Measurements from ENCODE around the gene ANKRD55.
"Not testable (repeated sequence)": the region's sequence is repeated elsewhere in the genome, so short reads cannot be mapped to it uniquely, and the experiment has no call there.

The ANKRD55 gene

DNA sequence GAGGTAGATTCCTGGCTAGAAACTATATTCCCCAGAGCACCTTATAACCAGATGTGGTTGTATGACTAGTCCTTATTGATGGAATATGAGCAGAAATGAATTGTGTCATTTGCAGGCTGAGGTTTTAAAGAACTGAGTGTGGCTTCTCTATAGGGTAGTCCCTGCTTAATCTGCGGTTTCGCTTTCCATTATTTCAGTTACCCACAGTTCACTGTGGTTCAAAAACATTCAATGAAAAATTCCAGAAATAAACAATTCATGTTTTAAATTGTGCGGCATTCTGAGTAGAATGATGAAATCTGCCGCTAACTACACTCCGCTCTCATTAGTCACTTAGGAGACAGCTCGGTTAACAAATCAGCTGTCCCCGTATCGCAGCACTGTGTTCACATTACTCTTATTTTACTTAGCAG lies 65.1 kb downstream of the ANKRD55 start:
- no peak for DNase-seq (ENCODE audit: low read depth in 2 of 2)

DNA sequence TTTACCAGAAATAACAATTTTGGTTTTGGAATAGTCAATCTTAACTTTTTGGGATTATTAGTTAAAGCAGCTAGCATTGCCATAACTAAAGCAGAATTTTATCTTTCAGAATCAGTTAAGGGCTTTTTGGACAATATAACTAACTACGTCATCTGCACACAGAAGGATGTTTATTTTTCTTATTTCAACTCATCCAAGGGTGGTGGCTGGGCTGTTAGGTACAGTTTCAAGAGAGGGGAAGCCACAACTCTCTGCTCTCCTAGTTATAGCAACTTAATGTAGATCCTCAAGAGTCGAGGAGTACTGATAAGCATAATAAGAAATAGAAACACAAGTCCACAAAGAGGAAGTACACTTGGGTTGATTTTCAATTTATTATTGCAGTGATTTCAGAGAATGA lies 65.6 kb downstream of the ANKRD55 start:
- DNase-seq (ENCODE audit: low read depth in 2 of 2): no peak

DNA sequence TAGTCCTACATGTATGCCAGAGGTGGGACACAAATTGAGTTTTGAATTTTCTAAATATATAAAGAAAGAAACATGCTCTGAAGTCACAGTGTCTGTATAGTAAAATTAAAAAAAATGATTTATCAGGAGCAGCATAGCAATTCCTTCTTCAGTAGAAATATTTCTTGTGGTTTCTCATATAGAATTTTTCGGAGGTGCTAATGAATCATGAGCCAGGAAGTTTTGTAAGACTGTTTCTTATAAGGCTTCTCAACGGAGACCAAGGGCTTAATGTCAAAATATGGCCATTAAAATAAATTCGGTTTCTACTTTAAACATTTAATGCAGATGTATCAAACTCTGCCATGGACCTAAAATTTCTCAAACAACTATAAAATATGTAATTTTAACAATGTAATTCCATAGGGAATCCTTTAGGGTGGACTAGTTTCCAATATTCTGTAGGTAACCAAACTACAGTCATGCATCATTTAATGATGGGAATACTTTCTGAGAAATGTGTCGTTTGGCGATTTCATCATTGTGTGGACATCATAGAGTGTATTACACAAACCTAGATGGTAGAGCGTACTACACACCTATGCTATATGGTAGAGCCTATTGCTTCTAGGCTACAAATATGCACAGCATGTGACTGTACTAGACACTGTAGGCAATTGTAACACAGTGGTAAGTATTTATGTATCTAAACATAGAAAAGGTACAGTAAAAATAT lies 66.3 kb downstream of the ANKRD55 start:
- no peak for DNase-seq (ENCODE audit: low read depth in 2 of 2)

DNA sequence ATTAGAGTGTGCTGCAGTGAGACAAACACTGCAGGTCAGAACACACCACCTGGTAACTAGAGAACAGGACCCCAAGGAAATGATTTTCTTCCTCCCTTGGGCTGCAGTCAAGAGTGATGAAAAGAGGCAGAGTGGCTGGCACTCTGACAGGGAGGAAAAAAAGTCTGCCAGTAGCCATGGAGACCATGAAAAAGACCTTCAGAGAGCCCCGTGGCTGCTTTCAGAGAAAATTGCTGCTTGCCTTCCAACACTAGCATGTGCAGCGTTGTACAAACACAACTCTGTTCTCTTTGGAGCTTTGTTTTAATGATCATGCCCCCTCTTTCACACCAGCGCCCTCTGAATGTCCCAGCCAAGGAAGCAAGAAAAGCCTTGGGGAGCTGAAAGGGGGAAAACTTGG lies 68.8 kb downstream of the ANKRD55 start:
- DNase-seq (ENCODE audit: low read depth in 2 of 2): no peak

DNA sequence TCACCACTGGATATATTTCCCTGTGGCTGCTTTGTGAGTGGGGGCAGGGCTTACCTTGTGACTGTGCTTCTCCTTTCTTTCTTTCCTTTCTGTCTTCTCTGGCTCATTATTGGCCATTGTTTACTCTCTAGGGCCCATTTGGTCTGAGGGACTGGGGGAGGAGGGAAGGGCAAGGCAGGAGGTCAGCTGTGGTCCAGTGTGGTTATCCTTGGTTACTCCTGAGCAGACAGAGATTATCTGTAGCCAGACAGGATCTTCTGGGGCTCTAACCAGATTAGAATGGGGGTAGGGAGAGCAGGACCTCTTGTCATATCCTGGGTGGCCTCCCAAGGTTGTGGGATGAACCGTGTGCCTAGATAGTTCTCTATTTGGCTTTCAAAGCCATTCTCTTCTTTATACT lies 71.2 kb downstream of the ANKRD55 start:
- DNase-seq (ENCODE audit: low read depth in 2 of 2): no peak

DNA sequence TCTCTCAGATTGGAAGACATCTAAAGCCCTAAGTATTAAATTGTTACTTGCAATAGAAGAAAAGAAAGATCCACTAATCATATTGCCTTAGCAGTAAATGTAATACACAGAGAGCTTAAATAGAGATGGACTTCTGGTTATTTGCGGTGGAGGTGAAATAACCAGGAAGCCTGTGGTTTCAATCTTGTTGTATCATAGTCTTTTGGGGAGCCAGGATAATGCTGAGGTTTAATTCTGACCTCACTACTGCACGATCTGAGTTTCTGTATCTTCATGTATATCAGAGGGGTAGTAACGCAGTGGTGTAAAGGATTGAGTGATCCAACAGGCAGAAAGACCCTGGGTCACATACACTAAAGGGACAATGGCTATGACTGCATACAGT lies 71.7 kb downstream of the ANKRD55 start:
- no peak for DNase-seq (ENCODE audit: low read depth in 2 of 2)

DNA sequence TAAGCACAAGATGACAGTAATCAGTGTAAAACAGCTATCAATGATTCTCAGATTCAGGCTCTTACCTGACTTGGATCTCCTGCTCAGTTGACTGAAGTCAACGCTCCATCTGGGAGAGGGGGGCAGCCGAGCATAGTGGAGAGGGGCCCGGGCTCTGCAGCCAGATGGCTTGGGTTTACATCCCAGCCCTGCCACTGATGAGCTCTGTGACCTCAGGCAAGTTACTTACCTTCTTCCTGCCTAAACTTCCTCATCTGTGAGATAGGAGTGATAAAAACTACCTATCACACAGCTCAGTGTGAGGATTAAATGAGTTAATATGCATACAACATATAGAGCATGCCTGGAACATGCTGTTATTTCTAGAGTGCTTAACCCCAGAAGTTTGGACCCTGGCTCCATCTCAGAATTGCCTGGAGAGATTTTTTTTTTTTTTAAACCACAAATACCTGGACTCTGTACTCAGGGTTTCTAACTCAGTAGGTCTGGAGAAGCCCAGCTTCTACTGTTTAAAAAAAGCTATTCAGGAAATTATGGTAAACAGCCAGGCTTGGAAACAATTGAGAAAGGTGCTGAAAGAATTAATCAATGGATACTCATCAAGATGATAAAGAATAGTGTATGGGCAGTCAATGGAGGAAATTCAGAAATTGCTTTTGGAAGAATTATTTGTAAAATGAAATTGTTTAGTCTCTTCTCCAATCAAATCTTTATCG lies 72.2 kb downstream of the ANKRD55 start:
- DNase-seq (ENCODE audit: low read depth in 2 of 2): no peak

DNA sequence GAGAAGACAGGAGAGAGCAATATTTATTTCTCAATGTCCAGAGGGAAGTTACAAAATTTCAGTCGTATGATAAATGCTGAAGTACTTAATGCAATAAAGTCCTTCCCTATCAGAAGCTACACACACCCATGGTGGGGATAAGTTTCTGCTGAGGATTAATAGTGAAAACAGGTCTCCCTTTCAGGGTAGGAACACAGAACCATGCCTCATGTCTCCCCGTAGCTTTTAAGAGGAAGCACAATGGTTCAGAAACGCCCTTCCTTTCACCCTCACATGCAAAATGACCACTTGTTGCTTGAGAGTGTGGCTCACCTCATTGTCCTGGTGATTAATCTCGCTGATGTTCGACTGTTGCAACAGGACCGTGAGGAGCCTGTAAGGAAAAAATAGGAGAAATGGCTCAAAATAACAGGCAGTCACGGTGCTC lies 73.6 kb downstream of the ANKRD55 start:
- no peak for DNase-seq (ENCODE audit: low read depth in 2 of 2)

DNA sequence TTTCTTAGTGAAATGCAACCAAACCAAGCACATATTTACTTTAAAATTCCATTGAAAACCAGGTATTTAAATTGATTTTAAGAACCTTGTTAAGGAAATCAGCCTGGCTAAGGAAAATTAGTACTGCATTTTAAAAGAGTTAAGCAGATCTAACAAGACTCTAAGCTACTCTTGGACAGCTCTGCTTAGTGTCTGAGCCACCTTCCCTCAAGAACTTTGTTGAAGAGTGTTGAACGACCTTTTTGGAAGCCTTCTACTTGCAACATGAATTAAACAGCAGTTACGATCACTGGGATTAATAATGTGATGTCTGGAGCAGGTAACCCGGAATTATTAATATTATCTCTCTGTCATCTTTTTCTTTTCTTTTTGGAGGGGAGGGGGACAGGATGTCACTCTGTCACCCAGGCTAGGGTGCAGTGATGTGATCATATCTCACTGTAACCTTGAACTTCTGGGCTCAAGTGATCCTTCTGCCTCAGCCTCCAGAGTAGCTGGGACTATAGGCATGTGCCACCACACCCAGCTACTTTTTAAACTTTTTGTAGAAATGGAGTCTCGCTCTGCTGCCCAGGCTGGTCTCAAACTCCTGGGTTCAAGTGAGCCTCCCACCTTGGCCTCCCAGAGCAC lies 74.7 kb downstream of the ANKRD55 start:
- DNase-seq (ENCODE audit: low read depth in 2 of 2): no peak

DNA sequence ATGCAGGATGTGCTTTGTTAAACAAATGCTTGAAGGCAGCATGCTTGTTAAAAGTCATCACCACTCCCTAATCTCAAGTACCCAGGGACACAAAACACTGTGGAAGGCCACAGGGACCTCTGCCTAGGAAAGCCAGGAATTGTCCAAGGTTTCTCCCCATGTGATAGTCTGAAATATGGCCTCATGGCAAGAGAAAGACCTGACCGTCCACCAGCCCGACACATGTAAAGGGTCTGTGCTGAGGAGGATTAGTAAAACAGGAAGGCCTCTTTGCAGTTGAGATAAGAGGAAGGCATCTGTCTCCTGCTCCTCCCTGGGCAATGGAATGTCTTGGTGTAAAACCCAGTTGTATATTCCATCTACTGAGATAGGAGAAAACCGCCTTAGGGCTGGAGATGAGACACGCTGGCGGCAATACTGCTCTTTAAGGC lies 75.9 kb downstream of the ANKRD55 start:
- DNase-seq (ENCODE audit: low read depth in 2 of 2): not testable (repeated sequence)

DNA sequence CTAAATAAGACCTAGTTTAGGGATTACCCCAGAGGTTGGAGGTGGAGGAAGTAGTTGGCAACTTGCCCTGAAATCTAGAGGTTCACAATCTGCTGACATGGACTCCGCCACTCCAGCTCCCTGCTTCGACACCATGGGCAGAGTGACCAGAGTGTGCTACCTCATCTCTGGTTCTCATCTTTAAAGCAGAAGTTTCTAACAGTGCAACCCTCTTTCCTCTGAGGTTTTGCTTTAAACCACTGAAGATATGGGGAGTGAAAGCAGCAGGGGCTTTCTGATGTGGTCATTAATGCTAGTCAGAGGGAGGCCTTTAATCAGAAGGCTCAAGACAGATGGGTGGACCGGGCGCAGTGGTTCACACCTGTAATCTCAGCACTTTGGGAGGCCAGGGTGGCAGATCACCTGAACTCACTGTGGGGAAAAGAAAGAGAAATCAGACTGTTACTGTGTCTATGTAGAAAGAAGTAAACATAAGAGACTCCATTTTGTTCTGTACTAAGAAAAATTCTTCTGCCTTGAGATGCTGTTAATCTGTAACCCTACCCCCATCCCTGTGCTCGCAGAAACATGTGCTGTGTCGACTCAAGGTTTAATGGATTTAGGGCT lies 76.4 kb downstream of the ANKRD55 start:
- not testable (repeated sequence) for DNase-seq (ENCODE audit: low read depth in 2 of 2)

DNA sequence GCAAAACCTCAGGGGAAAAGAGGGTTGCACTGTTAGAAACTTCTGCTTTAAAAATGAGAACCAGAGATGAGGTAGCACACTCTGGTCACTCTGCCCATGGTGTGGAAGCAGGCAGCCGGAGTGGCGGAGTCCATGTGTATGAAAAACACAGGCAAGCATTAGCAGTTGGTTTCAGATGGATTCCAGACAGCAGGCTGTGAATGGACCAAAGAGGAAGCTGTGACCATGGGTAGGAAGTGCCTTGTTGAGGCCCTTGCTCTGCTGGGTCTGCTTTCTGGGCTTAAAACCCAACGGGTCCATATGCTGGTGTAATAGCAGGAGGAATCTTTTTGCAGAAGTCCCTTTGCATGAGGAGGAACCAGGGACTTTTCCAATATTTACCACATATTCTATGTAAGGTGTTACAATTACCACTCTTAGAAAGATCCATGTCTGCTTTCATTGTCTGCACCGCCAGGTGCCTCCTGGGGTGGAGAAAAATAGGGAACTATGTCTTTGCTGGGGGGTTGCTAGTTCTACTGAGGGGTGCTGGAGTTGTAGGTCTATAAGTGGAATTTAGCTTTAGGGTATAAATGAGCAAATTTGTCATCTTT lies 77.0 kb downstream of the ANKRD55 start:
- DNase-seq (ENCODE audit: low read depth in 2 of 2): no peak

DNA sequence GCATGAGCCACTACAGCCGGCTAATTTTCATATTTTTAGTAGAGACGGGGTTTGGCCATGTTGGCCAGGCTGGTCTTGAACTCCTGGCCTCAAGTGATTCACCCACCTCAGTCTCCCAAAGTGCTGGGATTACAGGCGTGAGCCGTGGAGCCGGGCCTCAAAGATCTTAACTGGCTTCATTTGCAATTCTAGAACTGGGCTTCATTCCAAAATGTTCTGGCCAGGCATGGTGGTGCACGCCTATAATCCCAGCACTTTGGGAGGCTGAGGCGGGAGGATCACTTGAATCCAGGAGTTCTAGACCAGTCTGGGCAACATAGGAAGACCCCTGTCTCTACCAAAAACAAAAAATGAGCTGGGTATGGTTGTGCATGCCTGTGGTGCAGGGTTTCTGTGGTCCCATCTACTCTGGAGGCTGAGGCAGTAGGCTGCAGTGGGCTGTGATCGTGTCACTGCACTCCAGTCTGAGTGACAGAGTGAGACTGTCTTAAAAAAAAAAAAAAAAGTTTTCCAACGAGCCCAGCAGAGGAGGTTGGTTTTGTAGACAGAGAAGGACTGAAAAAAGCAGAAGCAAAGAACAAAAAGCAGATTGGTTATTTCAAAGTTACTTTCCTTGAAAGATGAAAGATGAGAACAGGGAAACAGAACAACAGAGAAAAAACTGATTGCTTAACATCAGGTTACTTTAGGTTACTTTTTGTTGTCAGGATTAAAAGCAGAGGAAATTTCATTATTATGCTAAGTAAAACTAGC lies 78.2 kb downstream of the ANKRD55 start:
- no peak for DNase-seq (ENCODE audit: low read depth in 2 of 2)

DNA sequence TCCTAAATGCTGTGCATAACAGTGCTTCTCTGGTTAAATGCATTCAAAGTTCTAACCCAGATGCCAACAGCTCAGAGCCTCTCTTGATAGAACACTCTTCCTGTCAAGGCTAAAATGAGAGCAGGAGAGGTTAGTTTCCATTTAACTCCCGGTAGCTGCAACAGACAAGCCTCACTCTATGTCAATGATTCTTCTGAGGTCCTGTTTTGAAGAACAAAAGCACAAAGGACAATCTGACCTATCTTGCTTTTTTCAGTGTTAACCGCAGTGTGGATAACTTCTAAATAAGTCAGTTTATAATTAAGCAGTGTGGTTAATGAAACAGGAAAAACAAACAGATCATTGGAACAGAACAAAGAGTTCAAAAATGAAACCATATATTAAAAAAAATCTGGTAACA lies 80.7 kb downstream of the ANKRD55 start:
- DNase-seq (ENCODE audit: low read depth in 2 of 2): no peak

DNA sequence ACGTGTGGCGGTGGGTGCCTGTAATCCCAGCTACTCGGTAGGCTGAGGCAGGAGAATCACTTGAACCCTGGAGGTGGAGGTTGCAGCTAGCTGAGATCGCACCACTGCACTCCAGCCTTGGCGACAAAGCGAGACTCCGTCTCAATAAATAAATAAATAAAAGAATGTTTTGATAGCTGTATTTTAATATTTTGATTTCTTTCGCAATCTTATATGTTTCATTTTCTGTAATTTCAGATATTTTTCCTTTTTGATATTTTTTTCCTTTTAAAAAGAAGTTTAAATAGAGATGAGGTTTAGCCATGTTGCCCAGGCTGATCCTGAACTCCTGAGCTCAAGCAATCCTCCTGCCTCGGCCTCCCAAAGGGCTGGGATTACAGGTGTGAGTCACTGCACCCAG lies 82.4 kb downstream of the ANKRD55 start:
- not testable (repeated sequence) for DNase-seq (ENCODE audit: low read depth in 2 of 2)

DNA sequence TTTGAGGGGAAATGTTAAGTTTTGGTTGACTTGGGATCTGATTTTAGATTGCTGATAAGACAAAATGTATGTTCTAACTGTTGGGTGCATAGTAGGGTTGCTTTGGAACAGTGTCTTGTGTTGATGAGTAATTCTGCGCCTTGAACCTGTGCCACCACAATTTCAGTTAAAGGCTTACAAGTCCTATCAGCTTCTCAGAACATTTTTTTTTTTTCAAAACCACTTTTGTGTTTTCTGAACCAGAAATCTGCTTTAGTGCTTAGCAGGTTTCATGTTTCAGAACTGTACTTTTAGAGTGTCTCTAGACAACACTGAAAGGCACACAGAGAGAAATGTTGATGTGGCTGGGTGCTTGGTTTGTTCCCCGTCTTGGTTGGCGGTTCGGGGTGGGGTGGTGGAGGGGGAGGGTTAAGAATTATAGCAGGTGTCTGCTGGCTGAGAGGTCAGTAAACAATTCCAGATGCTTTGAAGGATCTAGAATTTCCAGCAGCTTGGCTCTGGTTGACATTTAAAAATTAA lies 84.6 kb downstream of the ANKRD55 start:
- DNase-seq (ENCODE audit: low read depth in 2 of 2): no peak

DNA sequence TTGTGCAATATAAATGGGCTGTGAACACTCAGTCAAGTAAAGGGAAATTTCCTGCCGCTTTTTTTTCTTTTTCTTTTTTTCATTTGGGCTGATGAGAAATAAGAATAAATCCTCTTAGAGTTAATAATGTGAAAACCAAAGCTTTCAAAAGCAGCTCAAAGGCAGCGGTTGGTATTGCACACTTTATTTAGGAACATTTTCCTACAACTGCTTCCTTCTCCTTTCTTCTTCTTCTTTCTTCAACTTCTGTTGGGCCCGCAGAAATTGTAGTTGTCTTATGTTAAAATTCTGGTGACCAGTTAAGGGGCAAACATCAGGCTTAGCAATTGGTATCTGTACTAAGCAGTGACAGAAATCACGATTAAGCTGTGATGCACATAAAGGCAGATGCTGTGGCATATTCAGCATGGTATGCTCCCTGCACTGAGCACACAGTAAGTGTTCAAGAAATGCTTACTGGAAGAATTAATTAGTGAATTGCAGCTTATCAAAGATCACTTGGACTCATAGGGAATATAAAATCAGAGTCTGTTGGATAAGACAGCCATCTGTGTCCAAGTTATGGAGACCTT lies 85.4 kb downstream of the ANKRD55 start:
- DNase-seq (ENCODE audit: low read depth in 2 of 2): no peak

DNA sequence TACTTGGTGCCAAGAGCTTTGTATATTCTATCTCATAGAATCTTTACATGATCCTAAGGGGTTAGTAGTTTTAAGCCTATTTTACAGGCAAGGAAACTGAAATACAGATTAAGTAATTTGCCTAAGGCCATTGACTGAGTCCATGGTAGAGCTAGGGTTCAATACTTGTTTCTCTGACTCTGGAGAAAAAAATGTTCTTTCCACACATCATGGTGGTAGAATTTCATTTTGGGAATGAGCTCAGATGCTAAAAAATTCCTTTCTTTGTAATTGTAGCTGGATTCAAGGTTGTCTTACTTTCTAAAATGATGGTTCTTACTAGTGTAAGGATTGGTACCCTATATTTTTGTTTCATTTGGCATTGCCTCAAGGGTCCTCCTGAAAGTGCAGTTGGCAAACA lies 86.0 kb downstream of the ANKRD55 start:
- no peak for DNase-seq (ENCODE audit: low read depth in 2 of 2)

DNA sequence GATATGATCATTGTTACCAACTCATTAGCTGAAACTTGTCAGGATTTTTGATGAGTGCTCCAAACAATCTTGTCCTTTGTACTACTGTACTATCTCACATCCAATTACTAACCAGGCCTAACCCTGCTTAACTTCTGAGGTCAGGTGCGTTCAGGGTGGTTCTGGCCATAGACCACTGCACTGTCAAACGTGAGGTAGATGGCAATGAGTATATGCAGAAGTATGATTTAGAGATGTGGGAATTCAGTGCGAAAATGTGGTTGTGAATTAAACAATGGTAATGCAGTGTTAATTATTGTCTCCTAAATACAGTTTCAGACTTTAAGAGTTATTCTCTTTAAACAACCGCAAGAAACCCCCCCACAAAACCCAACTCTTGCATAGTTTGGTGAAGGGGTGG lies 86.5 kb downstream of the ANKRD55 start:
- no peak for DNase-seq (ENCODE audit: low read depth in 2 of 2)

DNA sequence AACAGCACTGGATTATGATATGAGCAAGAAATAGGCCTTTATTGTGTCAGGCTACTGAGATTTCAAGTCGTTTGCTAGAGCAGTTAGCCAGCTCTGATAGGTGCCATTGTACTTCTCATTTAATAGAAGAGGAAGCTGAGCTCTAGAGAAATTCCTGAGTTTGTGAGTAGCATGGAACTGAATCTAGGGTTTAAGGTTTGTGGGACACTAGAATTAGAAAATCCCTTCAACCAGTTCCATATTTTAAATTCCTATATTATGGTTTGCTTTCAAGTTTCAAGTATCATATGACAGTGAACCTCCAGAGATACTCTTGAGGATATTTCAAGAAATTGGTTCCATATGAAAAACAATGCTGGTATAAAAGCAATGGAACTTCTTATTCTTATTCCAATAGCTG lies 87.6 kb downstream of the ANKRD55 start:
- DNase-seq (ENCODE audit: low read depth in 2 of 2): no peak

DNA sequence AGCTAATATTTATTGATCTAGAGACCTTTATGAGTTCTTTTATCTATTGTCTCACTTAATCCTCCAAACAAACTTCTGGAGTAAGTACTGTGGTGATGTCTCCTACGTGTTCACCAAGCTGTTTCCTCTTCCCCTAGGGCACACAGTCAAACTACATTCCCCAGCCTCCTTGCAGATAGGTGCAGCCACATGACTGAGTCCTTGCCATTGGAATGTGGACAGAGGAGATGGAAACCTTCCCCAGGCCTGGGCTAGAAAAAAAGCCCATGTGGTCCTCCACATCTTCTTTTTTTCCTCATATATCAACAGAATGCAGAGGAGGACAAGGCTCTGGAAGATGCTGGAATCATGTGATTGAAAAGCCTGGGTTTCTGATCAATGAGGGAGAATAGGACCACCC lies 88.0 kb downstream of the ANKRD55 start:
- no peak for DNase-seq (ENCODE audit: low read depth in 2 of 2)
